ENCODE measurements around the gene C17orf75.
A peak's percentile ranks its signal among the peaks of the same experiment; 100 is the strongest.

C17orf75 gene

DNA sequence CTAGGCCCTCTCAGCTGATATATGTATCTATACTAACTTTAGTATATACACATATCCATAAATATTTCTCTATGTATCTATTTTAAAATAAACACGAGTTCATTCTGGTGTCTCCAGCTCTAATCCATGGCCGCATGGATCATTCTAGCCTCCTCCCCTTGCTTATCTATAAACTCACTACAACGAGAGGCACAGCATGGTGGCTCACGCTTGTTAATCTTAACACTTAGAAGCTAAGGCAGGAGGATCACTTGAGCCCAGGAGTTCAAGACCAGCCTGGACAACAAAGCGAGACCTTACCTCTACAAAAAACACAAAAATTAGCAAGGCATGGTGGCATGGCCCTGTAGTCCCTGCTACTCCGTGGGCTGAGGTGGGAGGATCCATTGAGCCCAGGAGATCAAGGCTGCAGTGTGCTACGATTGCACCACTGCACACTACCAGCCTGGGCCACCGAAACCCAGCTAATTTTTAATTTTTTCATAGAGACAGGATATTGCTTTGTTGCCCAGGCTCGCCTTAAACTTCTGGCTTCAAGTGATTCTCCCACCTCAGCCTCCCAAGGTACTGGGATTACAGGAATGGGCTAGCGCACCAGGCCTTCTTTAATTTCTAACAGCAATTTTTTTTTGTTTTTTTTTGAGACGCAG is 4.1 kb upstream of the C17orf75 start:
- no peak overlapping the region for H3K4me3 ChIP-seq (ENCODE audit: severe bottlenecking)
- no peak overlapping the region for H3K27ac ChIP-seq (ENCODE audit: poor library complexity, severe bottlenecking)
- peaks cover 5% of the 10 kb centered on the region for H3K4me1 ChIP-seq (ENCODE audit: insufficient read depth, poor library complexity, severe bottlenecking)
- H3K36me3 ChIP-seq (ENCODE audit: low read depth) = peaks cover 3% of the 10 kb centered on the region
- DNase-seq (ENCODE audit: low spot score) = no peak
- no peaks in the 10 kb centered on the region for H3K9me3 ChIP-seq (ENCODE audit: severe bottlenecking)
- ATAC-seq (ENCODE audit: low read depth) = no peak
- no peaks in the 10 kb centered on the region for H3K27me3 ChIP-seq (ENCODE audit: insufficient read depth, poor library complexity, severe bottlenecking)
- TF ChIP-seq, protein P1, sequence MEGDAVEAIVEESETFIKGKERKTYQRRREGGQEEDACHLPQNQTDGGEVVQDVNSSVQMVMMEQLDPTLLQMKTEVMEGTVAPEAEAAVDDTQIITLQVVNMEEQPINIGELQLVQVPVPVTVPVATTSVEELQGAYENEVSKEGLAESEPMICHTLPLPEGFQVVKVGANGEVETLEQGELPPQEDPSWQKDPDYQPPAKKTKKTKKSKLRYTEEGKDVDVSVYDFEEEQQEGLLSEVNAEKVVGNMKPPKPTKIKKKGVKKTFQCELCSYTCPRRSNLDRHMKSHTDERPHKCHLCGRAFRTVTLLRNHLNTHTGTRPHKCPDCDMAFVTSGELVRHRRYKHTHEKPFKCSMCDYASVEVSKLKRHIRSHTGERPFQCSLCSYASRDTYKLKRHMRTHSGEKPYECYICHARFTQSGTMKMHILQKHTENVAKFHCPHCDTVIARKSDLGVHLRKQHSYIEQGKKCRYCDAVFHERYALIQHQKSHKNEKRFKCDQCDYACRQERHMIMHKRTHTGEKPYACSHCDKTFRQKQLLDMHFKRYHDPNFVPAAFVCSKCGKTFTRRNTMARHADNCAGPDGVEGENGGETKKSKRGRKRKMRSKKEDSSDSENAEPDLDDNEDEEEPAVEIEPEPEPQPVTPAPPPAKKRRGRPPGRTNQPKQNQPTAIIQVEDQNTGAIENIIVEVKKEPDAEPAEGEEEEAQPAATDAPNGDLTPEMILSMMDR (IDR thresholded peaks at IDR 0.05; ENCODE audit: poor library complexity, severe bottlenecking) = no peak

DNA sequence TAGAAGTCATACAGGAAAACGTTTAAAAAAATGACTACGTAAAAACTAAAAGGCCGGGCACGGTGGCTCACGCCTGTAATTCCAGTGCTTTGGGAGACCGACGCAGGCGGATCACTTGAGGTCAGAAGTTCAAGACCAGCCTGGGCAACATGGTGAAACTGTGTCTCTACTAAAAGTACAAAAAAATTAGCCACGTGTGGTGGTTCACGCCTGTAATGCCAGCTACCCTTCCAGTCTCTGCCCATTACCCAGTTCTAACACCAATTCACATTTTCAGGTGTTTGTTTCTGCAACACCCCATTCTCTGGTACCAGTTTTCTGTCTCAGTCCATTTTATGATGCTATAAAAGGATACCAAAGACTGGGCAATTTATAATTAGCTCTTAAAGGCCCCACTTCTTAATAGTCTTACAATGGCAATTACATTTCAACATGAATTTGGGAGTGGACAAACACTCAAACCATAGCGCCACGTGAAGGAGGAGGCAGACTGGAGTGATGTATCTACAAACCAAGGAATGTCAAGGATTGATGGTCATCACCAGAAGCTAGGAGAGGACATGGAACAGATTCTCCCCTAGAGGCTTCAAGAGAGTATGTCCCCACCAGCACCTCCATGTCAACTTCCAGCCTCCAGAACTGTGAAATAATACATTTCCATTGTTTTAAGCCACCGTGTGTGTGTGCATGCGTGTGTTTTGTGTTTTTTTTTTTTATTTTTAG is 791 bp upstream of the C17orf75 start:
- Histone ChIP-seq H3K9me3 (ENCODE audit: severe bottlenecking) (no peaks in the 10 kb centered on the region), H3K27me3 (ENCODE audit: insufficient read depth, poor library complexity, severe bottlenecking) (no peaks in the 10 kb centered on the region), H3K4me1 (ENCODE audit: insufficient read depth, poor library complexity, severe bottlenecking) (peaks cover 3% of the 10 kb centered on the region), H3K36me3 (ENCODE audit: low read depth) (peaks cover 26% of the 10 kb centered on the region), H3K4me3 (ENCODE audit: severe bottlenecking) (peak overlapping the region; percentile 41), H3K27ac (ENCODE audit: poor library complexity, severe bottlenecking) (peak overlapping the region; percentile 61)
- TF ChIP-seq, protein P1 (IDR thresholded peaks at IDR 0.05; ENCODE audit: poor library complexity, severe bottlenecking) = no peak
- ATAC-seq (ENCODE audit: low read depth) (no peak), DNase-seq (ENCODE audit: low spot score) (no peak)

DNA sequence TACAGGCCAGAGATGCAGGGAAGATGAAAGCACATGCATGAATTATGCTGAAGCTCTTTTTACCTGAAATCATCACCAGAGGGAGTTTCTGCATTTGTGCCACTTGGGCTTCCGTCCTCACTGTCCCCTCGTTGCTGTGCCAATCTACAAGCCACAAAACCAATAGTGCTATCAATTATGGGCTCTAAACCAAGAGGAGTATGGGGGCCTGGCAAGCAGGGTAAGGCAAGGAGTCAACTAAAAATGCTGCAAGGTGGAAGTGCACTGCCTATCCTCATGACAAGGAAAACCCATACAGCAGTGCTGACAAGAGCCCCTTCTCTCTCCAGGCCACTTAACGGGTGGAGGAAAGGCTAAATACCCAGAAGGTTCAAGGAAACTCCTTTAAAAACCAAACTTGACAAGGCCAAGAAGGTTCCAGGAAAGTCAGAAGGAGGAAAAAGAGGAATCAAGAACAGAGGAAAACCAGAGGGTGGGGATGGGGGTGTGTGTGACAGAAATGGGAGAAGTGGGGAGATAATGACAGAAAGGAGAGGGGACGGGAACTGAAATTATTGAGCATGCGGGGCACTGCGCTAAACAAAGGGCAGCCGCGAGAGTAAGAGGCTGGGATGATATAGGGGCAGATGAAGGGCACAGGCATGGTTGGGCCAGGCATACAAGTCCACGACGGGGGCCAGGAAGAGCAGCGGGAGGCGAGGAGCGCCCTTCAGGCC is 674 bp downstream of the C17orf75 start:
- peak overlapping the region; percentile 41 for H3K4me3 ChIP-seq (ENCODE audit: severe bottlenecking)
- peaks cover 38% of the 10 kb centered on the region for H3K36me3 ChIP-seq (ENCODE audit: low read depth)
- peak overlapping the region; percentile 61 for H3K27ac ChIP-seq (ENCODE audit: poor library complexity, severe bottlenecking)
- H3K9me3 ChIP-seq (ENCODE audit: severe bottlenecking) = no peaks in the 10 kb centered on the region
- no peaks in the 10 kb centered on the region for H3K27me3 ChIP-seq (ENCODE audit: insufficient read depth, poor library complexity, severe bottlenecking)
- TF ChIP-seq, protein P1 (IDR thresholded peaks at IDR 0.05; ENCODE audit: poor library complexity, severe bottlenecking) = peak; percentile 22
- DNase-seq (ENCODE audit: low spot score) (no peak), ATAC-seq (ENCODE audit: low read depth) (no peak; the same call in 2 of the 3 replicates)
- peaks cover 3% of the 10 kb centered on the region for H3K4me1 ChIP-seq (ENCODE audit: insufficient read depth, poor library complexity, severe bottlenecking)

DNA sequence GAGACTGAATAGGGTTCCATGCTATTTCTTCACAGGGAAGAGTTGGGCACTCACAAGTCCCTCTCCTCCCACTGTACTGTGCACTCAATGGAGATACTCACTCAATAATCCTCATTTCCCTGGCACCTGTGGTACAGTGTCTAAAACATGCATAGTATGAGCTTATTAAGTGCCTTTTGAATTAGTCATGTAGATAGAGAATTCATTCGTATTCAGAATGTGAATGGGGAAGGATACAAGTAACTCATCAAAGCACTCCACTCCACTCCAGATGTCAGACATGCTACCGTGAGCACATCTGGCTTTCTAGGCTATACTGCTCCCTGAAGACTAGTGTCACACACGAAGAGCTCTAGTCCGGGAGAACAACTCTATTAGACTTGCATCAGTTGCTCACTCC is 6.3 kb downstream of the C17orf75 start:
- no peaks in the 10 kb centered on the region for H3K4me1 ChIP-seq (ENCODE audit: insufficient read depth, poor library complexity, severe bottlenecking)
- H3K9me3 ChIP-seq (ENCODE audit: severe bottlenecking) = no peaks in the 10 kb centered on the region
- no peaks in the 10 kb centered on the region for H3K27me3 ChIP-seq (ENCODE audit: insufficient read depth, poor library complexity, severe bottlenecking)
- TF ChIP-seq, protein P1 (IDR thresholded peaks at IDR 0.05; ENCODE audit: poor library complexity, severe bottlenecking) = no peak
- no peak for DNase-seq (ENCODE audit: low spot score)
- peak overlapping the region; percentile 5 for H3K27ac ChIP-seq (ENCODE audit: poor library complexity, severe bottlenecking)
- H3K36me3 ChIP-seq (ENCODE audit: low read depth) = peaks cover 79% of the 10 kb centered on the region
- ATAC-seq (ENCODE audit: low read depth) = peak; percentile 78
- no peak overlapping the region for H3K4me3 ChIP-seq (ENCODE audit: severe bottlenecking)

All from RWPE2 (cell line).